Gastrocnemius medialis (tissue), 4 donors: ENCODE data around the gene THSD4. TPM values are rescaled to one million over a fixed set of nuclear protein-coding genes. Genes with fewer than 3 reads are reported as not detected.

ENCODE experiments used
- ATAC-seq, 2 donors: fragments of 150-250 bp; one replicate each; pipeline ENCODE4 v1.9.1; 2016
- DNase-seq, 2 donors: peaks; one replicate each; pipeline ENCODE4 v3.0.0-alpha.2; 2019
- H3K27ac ChIP-seq, 4 donors: fragments of 200-600 bp; sonication (generic); 1 replicate in 1 of 4; 2 replicates in 3 of 4; pipeline ENCODE4 v1.5.1; 2016 to 2018; ENCODE audit warnings: mild to moderate bottlenecking in 2 of 4, moderate library complexity in 1 of 4
- H3K27me3 ChIP-seq, 3 donors: fragments of 200-600 bp; sonication (generic) in 2 of 3; 1 replicate in 1 of 3; 2 replicates in 2 of 3; pipeline versions ENCODE4 v1.5.1 to v1.6.0; 2016 to 2019; ENCODE audit warnings: mild to moderate bottlenecking in 1 of 3, moderate library complexity in 1 of 3
- H3K36me3 ChIP-seq, 2 donors: fragments of 200-600 bp; sonication (generic) in 1 of 2; one replicate each; pipeline ENCODE4 v1.5.1; 2017 to 2018
- H3K4me1 ChIP-seq, 2 donors: fragments of 200-600 bp; sonication (generic) in 1 of 2; one replicate each; pipeline ENCODE4 v1.5.1; 2016 to 2017; ENCODE audit warnings: mild to moderate bottlenecking in 2 of 2
- H3K4me3 ChIP-seq, 4 donors: fragments of 200-600 bp; sonication (generic) in 3 of 4; 1 replicate in 1 of 4; 2 replicates in 3 of 4; pipeline ENCODE4 v1.5.1; 2016 to 2019; ENCODE audit warnings: mild to moderate bottlenecking in 2 of 4
- H3K9me3 ChIP-seq, 3 donors: fragments of 200-600 bp; sonication (generic) in 2 of 3; 1 replicate in 1 of 3; 2 replicates in 2 of 3; pipeline ENCODE4 v1.5.1; 2016 to 2019
- POLR2A ChIP-seq, 2 donors: fragments of 450-650 bp; IDR thresholded peaks; one replicate each; pipeline ENCODE4 v1.6.1; 2017; ENCODE audit warnings: antibody characterized with exemption in 2 of 2, mild to moderate bottlenecking in 2 of 2, moderate library complexity in 2 of 2
- in situ Hi-C, 4 donors: fragments of 200-750 bp; cut with MboI; loops; one replicate each; pipeline versions ENCODE4 v1.15.0 to v1.8.0; 2017; ENCODE audit warnings: low sequenced_read_pairs in 4 of 4
- intact Hi-C: fragments of 100-400 bp; cut with DNase I; formaldehyde crosslinking; loops from one replicate; pipeline ENCODE4 v1.15.1; 2023; ENCODE audit warnings: low total_unique reads
- total RNA-seq, 4 donors: library from RNA; depleted of rRNA; stranded (reverse); fragments of >200 nt; gene quantifications; one replicate each; pipeline versions ENCODE4 v1.1.0 to v1.2.3, GENCODE V29; 2016
- TF ChIP-seq, protein P1 (sequence below), 5 experiments: fragments of 450-650 bp in 3 of 5; fragments of 200-600 bp in 2 of 5; sonication (generic) in 2 of 5; IDR thresholded peaks in 4 of 5; conservative IDR thresholded peaks in 1 of 5; 1 replicate in 4 of 5; 2 replicates in 1 of 5; pipeline ENCODE4 v1.5.1; 2016 to 2019; ENCODE audit warnings: antibody characterized with exemption in 5 of 5, mild to moderate bottlenecking in 3 of 5, moderate library complexity in 3 of 5

The THSD4 gene
- total RNA-seq, 4 donors from 2014 or later, result 0.35 to 3.1 (median 0.60) TPM

DNA sequence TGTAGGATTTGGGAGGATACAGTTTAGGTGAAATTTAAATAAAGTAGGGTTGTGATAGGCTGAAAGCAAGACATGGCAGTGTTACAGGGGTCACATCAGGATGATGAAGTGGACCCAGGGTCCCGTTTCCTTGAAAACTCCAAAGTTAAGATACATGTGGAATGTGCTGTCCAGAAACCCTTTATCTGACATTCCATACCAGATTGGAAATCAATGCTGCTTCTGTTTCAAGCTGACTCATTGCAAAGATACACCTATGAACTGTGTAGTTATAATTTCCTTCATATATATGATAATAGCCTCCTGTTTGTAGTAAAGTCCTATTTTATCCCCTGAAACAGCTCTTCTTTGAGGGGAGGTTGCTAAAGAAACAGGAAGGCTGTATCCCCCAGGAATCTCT, 624.1 kb downstream of the THSD4 start:
- ATAC-seq, result no peak
- no peak for TF ChIP-seq POLR2A (IDR thresholded peaks at IDR 0.05)
- TF ChIP-seq, protein P1, sequence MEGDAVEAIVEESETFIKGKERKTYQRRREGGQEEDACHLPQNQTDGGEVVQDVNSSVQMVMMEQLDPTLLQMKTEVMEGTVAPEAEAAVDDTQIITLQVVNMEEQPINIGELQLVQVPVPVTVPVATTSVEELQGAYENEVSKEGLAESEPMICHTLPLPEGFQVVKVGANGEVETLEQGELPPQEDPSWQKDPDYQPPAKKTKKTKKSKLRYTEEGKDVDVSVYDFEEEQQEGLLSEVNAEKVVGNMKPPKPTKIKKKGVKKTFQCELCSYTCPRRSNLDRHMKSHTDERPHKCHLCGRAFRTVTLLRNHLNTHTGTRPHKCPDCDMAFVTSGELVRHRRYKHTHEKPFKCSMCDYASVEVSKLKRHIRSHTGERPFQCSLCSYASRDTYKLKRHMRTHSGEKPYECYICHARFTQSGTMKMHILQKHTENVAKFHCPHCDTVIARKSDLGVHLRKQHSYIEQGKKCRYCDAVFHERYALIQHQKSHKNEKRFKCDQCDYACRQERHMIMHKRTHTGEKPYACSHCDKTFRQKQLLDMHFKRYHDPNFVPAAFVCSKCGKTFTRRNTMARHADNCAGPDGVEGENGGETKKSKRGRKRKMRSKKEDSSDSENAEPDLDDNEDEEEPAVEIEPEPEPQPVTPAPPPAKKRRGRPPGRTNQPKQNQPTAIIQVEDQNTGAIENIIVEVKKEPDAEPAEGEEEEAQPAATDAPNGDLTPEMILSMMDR (IDR thresholded peaks at IDR 0.05 in 4 of 5, conservative IDR thresholded peaks at IDR 0.05 in 1 of 5), result no peak
- intact Hi-C loops, result no loop called here

DNA sequence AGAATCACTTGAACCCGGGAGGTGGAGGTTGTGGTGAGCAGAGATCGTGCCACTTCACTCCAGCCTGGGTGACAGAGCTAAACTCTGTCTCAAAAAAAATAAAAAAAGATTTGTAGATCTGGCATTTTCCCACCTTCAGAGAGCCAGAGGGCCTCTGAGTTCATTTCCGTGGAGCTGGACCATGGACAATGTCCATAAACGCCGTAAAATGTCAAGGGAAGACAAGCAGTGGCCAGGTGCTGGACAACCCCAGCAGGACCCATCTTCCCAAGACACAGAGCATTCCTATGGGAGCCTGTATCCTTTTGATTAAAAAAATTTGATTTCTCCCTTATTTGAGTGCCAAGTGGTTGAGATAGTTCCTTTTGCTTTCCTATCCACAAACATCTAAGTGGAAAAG, 627.7 kb downstream of the THSD4 start:
- in situ Hi-C loops (loop anchor here (5.0 to 10.0 kb wide), 4 partner anchors 59 to 412 kb away; no protein-coding TSS in a partner anchor), intact Hi-C loops (no loop called here)
- ATAC-seq (no peak), DNase-seq (no peak)
- H3K4me1 ChIP-seq, result peaks cover 0 to 10% of the 10 kb centered on the region in 2 donors
- no peaks in the 10 kb centered on the region for H3K36me3 ChIP-seq
- H3K9me3 ChIP-seq, result no peaks in the 10 kb centered on the region
- H3K27me3 ChIP-seq, result no peaks in the 10 kb centered on the region
- no peak overlapping the region for H3K4me3 ChIP-seq
- TF ChIP-seq, protein P1 (IDR thresholded peaks at IDR 0.05 in 4 of 5, conservative IDR thresholded peaks at IDR 0.05 in 1 of 5), result no peak
- TF ChIP-seq POLR2A (IDR thresholded peaks at IDR 0.05), result no peak
- no peak overlapping the region for H3K27ac ChIP-seq

More for the DNA sequence above, 624.1 kb downstream of the THSD4 start:
- Histone ChIP-seq H3K4me3 (no peak overlapping the region), H3K9me3 (no peaks in the 10 kb centered on the region), H3K36me3 (no peaks in the 10 kb centered on the region), H3K27me3 (no peaks in the 10 kb centered on the region), H3K27ac (no peak overlapping the region), H3K4me1 (peaks cover 0 to 10% of the 10 kb centered on the region in 2 donors)
- DNase-seq, result no peak
- in situ Hi-C loops, result loop anchor here in 3 of 4 donors (10.0 kb wide), 3 partner anchors 165 to 295 kb away; no protein-coding TSS in a partner anchor

DNA sequence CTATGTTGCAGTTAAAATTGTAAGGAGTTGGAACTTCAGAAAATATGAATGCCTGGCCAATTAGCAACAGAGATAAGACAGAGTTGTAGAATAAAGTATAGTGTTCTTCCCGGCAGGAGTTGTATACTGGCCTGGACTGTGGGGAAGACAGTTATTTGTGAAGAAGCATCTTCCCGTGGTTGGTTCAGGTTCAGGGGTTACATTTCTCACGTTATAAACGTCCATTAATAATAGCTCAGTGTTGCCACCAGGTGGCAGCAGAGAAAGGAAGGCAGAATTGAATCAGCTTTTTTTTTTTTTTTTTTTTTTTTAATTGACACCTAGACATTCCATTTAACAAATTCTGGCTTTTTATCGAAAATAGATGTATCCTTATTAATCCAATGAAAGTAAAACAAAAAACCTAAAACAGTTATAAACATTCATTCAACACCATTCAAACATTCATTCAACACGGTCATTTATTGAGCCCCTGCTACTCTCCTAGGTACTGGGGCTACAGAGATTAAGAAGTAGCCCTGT, 628.7 kb downstream of the THSD4 start:
- TF ChIP-seq, protein P1 (IDR thresholded peaks at IDR 0.05 in 4 of 5, conservative IDR thresholded peaks at IDR 0.05 in 1 of 5), result peak; percentile 58 to 79 (median 65)
- TF ChIP-seq POLR2A (IDR thresholded peaks at IDR 0.05), result no peak
- H3K4me3 ChIP-seq, result no peak overlapping the region
- no peaks in the 10 kb centered on the region for H3K9me3 ChIP-seq
- intact Hi-C loops (loop anchor here (2.0 kb wide), 2 partner anchors 57 to 413 kb away; no protein-coding TSS in a partner anchor), in situ Hi-C loops (loop anchor here (5.0 to 10.0 kb wide), 4 partner anchors 58 to 411 kb away; no protein-coding TSS in a partner anchor)
- H3K27ac ChIP-seq, result no peak overlapping the region
- peaks cover 0 to 10% of the 10 kb centered on the region in 2 donors for H3K4me1 ChIP-seq
- no peaks in the 10 kb centered on the region for H3K27me3 ChIP-seq
- ATAC-seq (no peak), DNase-seq (no peak)
- no peaks in the 10 kb centered on the region for H3K36me3 ChIP-seq

DNA sequence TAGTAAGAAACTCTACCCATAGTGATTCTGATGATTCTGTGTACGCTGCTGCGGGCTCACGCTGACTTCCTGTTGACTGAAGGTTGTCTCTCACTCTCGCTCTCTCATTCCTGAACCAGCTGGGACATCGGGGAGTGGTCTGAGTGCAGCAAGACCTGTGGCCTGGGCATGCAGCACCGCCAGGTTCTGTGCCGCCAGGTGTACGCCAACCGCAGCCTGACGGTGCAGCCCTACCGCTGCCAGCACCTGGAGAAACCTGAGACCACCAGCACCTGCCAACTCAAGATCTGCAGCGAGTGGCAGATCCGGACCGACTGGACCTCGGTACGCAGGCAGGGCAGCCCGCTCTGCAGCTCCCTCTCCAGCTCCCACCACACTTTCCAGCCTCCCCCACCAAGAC, 631.4 kb downstream of the THSD4 start:
- H3K4me1 ChIP-seq, result peaks cover 0 to 10% of the 10 kb centered on the region in 2 donors
- ATAC-seq (no peak), DNase-seq (no peak)
- no peak overlapping the region for H3K27ac ChIP-seq
- H3K27me3 ChIP-seq, result no peaks in the 10 kb centered on the region
- H3K9me3 ChIP-seq, result no peaks in the 10 kb centered on the region
- TF ChIP-seq, protein P1 (IDR thresholded peaks at IDR 0.05 in 4 of 5, conservative IDR thresholded peaks at IDR 0.05 in 1 of 5), result no peak
- TF ChIP-seq POLR2A (IDR thresholded peaks at IDR 0.05), result no peak
- H3K36me3 ChIP-seq, result no peaks in the 10 kb centered on the region
- in situ Hi-C loops (loop anchor here in 3 of 4 donors (10.0 kb wide), 2 partner anchors 58 to 408 kb away; no protein-coding TSS in a partner anchor), intact Hi-C loops (no loop called here)
- H3K4me3 ChIP-seq, result no peak overlapping the region
